DMS 273 treated with DMSO at 0.1 percent for 48 hours (cell line): ENCODE measurements around the gene PPT2.
A peak's percentile ranks its signal among the peaks of the same experiment; 100 is the strongest.

Experiments
- DNase-seq: peaks from one replicate; lab custom pipeline; 2025; lab: John Stamatoyannopoulos, UW

The PPT2 gene, protein sequence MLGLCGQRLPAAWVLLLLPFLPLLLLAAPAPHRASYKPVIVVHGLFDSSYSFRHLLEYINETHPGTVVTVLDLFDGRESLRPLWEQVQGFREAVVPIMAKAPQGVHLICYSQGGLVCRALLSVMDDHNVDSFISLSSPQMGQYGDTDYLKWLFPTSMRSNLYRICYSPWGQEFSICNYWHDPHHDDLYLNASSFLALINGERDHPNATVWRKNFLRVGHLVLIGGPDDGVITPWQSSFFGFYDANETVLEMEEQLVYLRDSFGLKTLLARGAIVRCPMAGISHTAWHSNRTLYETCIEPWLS

DNA sequence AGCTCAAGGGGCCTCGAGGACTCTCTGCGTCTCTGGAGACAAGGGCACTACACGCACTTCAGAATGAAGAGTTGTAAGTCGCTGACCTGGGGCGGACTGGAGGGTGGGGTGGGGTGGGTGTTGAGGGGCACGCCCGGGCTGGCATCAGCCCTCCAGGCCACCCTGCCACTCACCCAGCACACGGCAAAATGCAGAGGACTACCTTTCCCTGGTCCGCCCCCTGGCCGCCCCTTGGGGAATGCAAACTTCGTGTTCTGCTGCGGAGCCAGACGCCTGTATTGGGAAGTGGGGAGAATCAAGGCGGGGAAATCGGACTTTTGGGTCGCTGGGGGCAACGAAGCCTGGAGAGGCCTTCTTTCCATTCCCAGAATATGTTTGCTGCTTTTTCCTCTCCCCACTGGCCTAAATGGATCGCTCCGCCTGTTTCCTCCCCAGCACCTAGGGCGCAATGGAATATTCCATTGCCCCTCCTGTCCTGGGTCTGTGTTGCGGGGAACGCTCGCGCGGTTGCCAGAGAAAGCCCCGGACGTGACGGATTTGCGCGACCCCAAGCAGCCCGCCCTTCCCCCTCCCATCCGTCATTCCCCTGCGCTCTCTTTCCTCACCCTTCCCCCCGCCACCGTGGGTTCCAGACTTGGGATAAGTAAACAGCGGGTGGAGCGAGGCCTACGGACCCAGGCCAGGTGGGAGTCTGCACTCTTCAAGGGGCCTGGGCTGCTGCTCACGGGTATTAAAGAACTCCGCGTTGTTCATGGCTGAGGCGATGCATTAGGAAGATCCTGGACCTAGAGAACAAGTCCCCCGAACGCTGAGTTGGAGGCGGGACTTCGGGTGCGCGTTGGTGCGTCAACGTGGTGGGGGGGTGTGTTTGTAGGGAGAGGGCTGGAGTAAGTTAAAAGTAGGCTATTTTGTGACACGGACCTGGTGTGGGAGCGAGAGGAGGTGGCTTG lies at the start of gene PPT2:
PPT2 (plus strand) TSS at position 578 of the 950 bp plus-strand sequence. CDS start 454 bp downstream, outside the sequence.
- peak; percentile 85 for DNase-seq

DNA sequence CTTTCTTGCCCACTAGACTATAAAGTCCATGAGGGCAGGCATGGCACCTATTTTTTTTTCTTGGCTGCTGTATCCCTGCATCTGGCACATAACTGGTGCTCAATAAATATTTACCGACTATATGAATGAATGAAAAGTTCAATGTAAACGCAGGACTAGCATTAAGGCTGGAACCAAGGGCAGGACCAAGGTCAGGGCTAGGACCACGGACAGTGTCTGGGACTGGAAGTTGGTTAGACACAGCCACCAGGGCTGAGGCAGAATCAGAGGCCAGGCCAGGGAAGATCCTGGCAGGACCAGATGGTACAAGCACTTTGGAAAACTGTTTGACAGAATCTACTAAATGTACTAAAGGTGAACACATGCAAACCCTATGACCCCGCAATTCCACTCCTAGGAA lies 48.5 kb upstream of the PPT2 start:
- DNase-seq: no peak

DNA sequence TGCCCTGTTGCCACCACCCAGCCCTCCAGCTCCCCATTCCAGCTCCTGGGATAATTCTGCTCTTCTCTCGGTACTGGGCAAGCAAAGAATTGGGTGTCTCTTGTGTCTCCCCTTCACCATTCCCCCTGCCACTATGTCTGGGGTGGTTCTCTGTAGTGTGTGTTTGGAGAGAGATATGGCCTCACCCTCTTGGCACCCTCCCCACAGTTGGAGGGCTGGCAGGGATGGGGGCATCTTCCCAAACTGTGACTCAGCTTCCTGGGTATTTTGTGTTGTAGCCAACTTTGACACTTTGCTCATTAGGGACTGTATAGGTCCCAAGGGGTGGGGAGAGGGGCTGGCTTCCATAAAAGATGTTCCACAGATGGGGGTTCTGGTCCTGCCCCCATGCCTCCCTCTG lies 46.5 kb upstream of the PPT2 start:
- no peak for DNase-seq

DNA sequence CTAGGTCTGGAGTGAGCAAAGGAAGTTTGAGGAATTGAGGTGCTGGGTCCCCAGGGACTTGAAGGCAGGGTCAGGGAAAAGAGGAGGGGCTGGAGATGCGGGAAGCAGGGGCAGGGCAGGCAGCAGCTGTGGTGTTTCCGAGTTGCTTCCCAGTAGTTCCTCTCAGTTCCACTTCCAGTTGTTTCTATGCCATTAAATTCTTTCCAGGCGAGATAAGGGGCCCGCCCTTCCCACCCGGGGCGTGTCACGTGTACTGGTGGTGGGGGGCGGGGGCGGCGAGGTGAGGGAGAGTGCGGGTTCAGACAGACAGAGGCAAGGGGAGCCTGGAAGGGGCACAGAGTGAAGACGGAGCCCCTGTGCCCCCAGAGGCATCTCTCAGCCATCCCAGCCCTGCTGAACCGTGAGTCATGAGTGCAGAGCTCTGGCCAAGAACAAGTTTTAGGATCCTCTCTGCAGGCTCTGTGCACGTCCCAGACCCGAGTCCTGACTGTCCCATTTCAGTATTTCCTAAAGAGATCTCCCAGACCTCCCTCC lies 45.8 kb upstream of the PPT2 start:
- DNase-seq: no peak

DNA sequence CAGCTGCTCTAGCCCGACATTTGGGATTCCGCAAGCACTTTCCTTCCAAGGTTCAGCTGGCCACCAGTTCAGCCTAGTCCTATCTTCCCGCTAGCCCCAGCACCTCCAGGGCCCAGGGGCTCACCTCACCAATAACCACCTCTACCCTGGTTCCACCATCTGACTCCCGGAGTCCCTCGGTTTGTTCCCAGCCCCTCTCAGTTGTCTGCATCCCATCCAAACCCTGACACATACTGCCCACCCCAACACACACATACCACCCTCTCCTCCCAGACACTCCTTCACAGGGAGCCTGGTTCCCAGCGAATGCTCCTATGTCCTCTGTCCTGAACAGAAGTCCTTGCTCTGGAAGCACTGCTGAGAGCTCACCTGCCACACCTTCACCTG lies 45.2 kb upstream of the PPT2 start:
- no peak for DNase-seq

DNA sequence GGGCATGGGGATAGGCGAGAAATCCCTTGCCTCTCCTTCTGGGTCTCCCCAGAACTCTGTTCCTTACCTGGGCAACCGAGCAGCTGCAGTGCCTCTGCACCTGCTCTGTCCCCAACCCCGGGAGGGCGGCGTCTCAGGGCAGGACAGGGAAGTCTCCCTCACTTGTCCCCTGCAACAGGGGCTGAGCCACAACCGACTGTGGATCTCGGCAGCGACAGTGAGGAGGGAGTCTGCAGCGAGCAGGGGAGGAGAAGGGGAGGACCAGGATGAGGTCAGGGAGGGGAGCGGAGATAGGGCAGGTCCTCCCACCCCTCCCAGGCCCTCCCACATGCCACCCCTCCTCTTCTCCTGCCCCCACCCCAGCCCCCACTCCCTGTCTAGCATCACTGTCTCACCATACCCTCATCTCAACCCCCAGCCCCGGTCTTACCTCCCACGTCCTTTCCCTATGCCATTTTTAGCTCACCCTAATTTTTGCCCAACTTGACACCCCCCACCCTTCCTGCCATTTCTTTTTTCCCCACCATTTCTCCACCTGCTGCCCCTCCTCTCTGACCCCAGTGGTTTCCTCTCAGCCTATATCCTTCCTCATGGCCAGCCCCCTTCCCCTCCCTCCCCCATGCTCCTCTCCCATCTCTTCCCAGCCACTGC lies 44.7 kb upstream of the PPT2 start, which contains the start of gene TNXB:
TNXB (minus strand) TSS at position 225 of the 651 bp plus-strand sequence. CDS start 11,140 bp downstream, outside the sequence.
- no peak for DNase-seq

DNA sequence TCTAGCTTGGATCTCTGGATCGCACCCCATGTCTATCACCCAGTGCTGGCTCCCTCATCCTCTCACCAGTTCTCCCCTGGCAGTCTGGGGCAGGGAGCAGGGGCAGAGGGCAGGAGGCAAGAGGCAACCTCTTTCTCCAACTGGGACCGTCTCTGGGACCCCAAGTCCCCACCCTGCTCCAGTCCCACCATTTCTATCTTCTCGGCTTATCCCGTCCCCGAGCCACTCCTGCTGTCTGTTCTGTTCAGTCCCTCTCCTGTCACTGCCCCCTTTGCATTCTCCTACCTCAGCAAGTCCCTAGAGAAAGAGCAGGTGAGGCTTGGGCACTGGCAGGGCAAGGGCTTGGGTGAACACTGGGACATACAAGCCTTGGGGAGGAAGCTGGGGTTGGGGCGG lies 44.2 kb upstream of the PPT2 start:
- DNase-seq: no peak

DNA sequence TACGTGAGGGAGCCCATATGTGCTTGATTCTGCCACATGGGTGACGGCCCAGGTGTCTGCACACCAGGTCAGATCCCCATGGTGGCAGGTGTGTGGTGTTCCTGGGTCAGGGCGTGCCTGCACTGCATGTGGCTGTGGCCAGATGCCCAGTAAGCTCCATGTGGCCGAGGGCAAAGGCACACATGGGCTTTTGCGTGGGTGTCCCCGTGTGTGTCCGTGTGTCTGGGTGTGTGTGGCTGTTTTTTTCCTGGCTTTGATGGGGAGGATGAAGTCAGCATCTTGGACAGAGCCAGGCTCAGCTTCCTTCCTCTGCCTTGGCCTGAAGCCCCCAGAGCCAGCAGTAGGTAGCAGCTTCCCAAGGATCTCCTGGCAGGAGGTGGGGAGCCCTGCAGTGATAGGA lies 43.3 kb upstream of the PPT2 start:
- no peak for DNase-seq

DNA sequence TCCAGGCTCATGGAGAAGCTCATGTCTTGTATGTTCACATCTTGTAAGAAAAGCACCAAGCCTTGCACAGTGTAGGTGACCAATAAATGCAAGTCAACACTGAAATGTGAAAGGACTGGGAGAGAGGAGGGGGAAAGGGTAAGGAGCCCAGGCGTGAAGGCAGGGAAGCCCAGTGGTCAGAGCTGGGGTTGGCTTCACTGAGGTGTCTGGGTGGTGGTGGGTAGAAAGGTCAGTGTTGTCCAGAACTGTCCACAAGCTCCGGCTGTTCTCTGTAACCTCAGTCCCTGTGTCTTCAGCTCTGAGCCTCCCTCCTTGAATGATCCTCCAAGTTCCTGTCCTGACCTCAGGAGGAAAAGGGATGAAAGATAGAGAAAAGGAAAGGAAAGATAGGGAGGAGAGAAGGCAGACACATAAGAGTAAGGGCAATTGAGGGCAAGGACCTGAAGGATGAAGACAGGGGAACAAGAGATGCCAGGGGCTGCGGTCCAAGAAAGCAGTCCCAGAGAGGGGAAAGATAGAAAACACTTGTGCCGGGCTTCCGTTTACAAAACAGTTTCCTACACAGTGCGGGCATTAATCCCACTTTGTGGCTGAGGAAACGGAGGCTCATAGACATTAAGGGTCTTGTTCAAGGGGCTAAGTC lies 42.4 kb upstream of the PPT2 start:
- no peak for DNase-seq

DNA sequence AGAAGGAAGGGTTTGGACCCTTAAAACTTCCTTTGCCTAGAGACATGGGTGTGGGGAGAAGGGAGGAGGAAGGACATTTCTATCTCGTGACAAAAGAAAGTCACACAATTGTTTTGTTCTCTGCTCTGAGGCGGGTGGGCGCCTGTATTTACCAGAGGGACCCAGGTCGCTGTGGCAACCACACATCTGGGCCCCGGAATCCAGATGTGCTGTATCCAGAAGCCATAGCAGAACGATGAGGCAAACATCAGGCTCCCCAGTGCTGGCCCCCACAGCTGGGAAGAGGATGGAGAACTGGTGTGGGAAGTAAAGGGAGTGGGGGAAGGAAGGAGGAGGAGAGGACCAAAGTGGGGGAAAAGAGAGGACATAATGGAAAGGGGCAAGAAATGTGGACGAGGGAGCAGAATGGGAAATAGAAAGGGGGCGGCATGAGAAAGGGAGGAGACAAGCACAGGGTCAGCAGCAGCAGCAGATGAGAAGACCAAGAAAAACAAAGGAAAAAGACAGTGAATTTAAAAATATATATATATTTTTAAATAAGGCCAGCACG lies 41.4 kb upstream of the PPT2 start:
- DNase-seq: no peak

DNA sequence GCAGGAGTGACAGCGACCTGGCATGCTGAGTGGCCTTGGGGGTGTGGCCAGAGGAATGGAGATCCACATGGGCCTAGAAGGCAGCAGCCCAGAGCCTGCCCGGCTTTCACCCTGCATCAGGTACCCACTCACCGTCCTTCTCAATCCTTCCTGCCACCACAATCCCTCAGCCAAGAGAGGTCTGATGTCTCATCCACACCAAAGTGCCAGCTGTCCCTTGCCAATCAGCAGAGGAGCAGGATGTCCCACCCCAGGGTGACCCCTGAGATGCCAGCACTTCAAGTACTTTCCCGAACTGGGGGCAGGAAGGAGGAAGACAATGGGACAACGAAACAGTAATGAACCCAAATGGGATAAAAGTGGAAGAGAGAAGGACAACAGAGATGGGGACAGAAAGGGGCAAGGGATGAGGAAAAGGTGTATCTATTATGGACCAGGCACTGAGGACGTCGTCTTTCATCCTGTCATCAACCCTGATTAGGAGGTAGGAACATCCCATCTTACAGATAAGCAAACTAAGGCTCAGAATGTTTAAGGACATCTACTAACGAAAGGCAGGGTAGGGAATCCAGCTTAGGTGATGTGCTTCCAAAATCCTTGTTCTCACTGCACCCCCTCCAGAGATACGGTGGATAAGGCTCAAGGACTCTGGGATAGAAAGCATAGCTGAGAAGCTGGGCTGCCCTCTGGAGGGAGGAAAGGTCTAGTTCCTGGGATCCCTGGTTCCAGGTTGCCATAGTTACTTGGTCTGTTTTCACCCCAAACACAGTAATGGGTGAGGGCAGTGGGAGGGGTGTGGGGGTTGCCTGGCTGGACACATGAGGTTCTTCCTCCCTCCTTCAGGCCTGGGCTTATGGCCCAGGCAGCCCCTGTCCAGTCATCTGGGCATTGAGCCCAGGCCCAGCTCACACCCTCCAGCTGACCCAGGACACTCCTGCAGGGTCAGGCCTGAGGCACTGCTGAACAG lies 40.3 kb upstream of the PPT2 start:
- no peak for DNase-seq

DNA sequence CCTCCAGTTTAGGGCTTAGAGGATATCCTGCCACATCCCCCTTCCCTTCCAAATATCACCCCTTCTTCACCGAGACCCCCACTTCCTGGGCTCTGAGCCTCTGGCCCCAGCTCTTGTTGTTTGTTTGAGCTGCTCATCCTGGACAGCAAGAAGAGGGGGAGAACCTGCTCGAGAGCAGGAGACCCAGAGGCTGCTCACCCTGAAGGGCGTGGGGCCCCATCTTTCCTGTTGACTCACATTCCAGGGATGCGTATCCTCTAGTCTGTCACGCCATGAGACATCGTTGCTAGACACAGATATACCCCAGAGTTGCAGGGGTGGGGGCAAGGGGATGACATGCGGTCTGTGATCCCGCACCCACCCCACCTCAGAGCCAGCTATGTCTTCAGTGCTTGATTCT lies 39.1 kb upstream of the PPT2 start:
- DNase-seq: no peak

DNA sequence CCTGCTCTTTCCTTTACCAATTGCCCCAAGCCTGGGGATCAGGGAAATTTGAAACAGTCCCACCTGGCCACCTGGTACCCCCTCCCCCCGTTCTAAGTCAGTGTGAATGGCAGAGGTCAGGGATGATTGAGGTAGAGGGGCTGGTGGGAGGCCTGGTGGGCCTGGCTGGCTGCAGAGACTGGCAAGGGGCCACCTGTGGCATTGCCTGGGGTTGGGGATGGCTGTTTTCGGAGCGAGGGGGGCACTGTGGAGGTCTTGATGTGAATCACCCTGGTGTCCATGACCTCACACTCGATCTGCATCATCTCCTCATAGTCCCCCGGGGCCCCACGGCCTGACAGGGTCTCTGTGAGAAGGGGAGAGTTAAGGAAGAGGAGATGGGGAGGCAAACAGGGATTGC lies 38.3 kb upstream of the PPT2 start:
- DNase-seq: no peak

DNA sequence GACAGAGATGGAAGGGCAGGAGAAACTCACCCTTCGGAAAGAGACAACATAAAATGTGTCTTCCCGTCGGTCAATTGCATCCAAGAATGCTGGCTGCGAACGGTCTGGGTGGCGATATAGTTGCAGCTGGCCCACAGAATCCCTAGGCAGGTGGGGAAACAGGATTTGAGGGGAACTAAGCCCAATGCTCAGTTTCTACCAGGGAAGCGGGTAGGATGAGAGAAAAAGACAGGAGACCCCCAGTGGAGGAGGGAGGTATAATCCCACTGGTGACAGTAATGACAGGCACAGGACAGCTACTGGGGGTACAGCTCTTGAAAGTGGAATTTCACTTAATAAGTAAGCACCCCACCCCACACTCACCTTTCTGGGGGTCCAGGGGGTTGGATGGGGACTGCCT lies 37.3 kb upstream of the PPT2 start:
- no peak for DNase-seq

DNA sequence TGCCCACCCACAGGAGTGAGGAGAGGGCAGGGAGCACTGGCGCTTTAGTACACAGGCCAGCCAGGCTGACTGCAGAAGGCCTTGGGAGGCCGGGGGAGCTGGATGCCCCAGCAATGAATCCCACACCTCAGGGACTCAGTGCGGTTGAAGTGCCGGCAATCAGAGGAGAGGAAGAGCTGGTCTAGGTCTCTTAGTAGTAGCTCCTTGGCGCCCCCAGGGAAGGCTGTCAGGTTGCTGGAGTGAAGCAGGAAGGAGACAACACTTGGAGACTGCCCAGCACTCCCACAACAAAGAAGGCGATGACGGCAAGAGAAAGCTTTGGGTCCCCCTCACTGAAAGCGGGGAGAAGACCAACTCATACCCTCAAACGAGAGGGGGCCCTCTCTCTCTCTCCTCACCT lies 36.5 kb upstream of the PPT2 start:
- DNase-seq: no peak

DNA sequence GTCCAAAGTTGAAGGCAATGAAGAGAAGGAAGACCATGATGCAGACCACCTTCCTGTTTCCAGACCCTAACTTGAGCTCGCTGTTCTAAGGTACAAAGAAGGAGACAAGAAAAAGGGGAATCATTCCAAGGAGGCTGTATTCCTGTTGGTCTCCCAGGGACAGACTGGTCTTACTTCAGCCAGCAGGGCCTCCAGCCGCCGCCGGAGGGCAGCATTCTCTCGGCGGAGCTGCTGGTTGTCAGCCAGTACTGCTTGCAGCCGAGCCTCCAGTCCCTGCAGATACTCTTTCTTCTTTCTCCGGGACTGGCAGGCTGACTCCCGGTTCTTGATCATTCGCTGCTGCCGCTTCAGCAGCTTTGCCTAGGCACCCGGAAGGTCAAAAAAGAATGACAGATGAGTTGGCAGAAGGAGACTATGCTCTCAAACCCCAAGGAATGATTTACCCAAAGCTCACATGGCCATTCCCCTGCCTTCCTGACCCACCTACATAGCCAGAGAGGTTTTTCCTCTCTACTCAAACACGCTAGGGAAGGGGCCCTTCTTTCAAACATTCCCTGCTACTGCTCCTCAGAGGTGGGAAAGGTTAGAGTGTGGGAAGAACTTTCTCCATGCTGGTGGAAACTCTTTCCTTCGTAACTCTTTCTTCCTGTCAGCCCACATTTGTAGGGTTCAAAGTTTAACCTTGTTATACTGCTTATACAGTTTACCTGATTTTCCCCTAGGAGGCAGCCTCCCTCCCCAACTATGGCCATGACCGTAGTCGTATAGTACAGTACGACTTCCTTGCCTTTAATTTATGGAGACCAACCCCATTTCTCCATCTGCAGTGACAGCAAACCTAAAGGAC lies 34.9 kb upstream of the PPT2 start:
- peak; percentile 69 for DNase-seq

DNA sequence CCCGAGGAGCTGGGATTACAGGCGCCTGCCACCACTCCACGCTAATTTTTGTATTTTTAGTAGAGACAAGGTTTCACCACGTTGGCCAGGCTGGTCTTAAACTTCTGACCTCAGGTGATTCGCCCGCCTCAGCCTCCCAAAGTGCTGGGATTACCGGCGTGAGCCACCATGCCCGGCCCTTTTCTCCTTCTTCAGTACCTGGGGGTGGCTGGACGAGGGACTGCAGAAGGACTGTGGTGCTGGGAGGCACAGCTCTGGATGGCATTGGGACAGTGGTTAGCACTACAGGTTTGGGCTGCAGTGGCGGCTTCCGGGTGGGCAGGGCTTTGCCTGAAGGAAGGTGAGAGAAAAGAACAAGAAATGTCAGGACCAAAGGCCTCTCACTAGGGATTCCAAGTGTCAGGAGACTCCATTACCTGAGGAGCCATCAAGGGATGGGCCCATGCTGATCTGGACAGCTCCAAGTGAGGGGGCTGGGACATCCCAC lies 33.3 kb upstream of the PPT2 start:
- DNase-seq: no peak

DNA sequence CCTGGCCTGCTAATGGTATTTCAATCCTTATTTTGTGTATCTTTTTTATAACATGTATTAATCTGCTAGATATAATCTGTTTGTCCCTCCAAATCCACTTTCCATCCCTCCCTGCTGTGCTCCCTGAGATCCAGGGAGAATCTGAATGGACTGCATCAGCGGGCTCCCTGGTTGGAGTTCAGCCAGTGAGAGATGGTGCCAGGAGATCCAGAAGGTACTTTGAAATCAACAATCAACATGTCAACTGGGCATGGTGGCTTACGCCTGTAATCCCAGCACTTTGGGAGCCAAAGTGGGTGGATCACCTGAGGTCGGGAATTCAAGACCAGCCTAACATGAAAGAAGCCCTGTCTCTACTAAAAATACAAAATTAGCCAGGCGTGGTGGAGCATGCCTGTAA lies 30.3 kb upstream of the PPT2 start:
- no peak for DNase-seq

DNA sequence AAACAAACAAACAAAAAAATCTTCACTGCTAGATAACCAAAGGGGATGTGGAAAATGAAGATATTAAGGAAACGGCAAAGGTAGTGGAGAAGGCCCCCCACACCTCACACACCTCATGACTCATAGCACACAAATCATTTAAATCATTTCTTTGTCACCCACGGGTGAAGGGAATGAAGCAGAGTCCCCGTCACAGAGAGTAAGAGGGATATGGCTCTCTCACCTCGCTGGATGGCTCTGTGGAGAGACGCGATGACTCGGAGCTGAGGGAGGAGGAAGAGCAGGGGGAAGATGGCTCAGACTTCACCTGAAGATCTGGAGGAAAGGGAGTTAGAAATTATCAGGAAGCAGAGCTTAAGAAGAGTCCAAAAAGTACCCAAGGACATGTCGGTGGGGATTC lies 27.1 kb upstream of the PPT2 start:
- DNase-seq: no peak

DNA sequence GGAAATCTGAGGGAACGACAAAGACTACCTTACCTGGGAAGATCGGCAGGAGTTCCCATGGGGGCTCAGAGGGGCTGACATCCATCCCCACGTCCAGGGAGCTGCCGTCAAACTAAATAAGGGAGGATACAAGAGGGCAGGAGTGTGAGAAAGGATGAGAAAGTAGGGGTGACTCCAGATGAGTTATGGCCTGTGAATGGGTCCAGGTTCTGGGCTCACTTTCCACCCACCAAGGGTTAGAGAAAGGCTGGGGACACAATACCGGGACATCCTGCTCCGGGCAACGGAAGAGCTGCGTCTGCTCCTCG lies 26.6 kb upstream of the PPT2 start:
- DNase-seq: no peak
